Measurements from ENCODE around the gene OR2J3.

DNA sequence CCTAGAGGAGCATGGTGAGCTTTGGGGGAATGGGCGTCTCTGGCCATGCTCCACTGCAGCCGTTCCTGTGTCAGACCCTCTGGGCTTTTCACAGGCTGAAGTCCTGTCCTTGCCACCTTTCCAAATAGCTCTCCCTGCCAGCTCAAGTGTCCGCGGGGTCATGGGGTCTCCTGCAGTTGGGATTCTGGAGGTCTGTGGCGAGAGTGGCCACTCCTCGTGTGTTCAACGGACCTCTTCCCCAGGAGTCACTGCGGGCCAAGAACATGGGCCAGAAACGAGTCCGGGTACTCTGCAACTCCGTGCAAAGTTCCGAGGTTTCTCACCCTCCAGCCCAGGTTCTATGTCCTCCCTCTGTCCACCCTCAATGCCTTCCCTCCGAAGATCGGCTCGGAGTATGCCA lies 25.4 kb upstream of the OR2J3 start:
- TF ChIP-seq POLR2A (IDR thresholded peaks at IDR 0.05; ENCODE audit: low read length) (no peak), GATA1 (IDR thresholded peaks at IDR 0.05; ENCODE audit: low read depth, low read length) (no peak)

All from erythroblast (primary cell).